HG03378 (cell line): ENCODE measurements around the gene PRR20A.
"Not testable (repeated sequence)": the region's sequence is repeated elsewhere in the genome, so short reads cannot be mapped to it uniquely, and the experiment has no call there.

Experiments
- ATAC-seq: cut with Tn5 transposase; IDR thresholded peaks from one replicate; pipeline ENCODE4 v1.9.1; 2021; ENCODE audit warnings: mild to moderate bottlenecking, moderate library complexity; ENCODE audit not compliant: unreplicated experiment

Gene PRR20A

DNA sequence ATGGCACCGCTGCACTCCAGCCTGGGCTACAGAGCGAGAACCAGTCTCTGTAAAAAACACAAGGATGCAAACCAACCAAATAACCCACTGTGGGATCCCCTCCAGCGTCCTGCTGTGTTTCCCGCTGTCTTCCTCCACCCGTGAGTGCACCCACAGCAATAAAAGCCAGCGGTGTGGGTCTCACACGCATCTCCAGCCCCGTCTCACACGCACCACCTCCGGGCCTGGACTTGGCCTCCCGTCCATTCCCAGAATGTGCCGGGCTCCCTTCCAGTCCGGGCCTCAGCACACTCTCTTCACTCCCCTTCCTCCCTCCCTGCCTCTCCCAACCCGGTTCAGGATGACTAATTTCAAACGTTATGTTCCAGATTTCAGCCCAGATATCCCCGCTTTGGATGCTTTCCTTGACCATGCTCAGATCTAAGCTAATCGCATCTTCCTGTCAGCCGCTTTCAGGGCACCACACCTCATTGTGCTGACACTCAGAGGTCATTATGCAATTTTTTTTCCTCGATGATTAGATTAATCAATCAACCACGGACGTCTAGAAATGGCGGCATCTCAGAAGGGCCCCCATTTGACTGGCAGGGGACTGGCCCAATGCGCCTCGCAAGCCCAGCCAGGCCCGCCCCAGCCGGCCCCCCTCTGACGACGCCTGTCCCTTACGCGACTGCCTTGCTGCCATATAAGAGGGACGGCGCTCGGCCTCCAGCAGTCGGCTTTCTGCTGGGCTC lies at the start of gene PRR20A:
Gene PRR20A (plus strand): TSS at position 684 of the 734 bp plus-strand sequence. CDS start 387 bp downstream, outside the sequence.
- ATAC-seq: not testable (repeated sequence)

DNA sequence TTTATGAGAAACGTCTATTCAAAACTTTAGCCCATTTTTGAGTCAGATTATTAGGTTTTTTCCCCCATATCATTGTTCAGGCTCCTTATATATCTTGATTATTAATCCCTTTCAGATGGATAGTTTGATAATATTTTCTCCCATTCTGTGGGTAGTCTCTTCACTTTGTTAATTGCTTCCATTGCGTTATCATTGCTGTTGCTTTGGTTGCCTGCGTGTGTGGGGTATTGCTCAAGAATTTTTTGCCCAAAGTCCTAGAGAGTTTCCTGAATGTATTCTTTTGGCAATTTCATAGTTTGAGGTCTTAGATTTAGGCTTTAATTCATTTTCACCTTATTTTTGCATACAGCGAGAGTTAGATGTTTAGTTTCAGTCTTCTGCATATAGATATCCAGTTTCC lies 25.8 kb upstream of the PRR20A start:
- ATAC-seq: no peak

- ATAC-seq: no peak
Measured at GRCh38 chr13:57123681-57124080, 17.0 kb upstream of the PRR20A start.

- no peak for ATAC-seq
Measured at GRCh38 chr13:57128909-57129308, 11.8 kb upstream of the PRR20A start.

DNA sequence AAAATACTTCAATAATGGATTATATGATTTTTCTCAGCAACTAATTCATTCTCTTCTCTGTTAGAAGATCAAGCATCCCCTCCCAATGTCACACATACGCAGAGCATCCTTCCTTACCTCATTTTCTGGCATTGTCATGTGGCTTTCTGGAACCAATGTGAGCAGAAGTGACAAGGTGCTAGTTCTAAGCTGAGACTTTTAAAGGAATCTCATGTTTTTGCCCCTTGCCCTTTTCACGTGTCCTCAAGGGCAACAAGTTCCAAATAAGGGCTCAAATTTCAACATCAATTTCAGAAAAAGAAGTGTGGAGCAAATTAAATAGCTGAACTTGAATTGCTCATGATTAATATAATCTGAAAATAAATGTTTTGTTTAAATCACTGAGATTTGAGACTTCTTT lies 4.6 kb upstream of the PRR20A start:
- no peak for ATAC-seq

DNA sequence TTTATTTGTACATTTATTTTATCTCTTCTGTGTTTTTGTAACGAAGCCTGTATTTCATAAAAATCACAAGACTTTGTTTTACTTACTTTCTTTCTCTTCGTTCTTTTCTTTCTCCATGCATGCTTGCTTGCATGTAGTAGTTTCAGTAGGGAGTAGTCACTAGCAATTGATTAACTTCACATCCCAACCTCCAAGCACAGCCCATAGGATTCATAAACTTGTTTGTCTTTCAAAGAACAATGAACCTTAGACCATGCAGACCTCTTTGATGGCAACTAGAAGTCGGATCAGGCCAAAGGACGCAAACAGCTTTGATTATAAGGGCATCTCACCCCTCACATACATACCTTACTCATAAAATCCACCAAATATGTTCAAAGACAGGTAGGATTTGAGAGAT lies 3.1 kb upstream of the PRR20A start:
- ATAC-seq: no peak

DNA sequence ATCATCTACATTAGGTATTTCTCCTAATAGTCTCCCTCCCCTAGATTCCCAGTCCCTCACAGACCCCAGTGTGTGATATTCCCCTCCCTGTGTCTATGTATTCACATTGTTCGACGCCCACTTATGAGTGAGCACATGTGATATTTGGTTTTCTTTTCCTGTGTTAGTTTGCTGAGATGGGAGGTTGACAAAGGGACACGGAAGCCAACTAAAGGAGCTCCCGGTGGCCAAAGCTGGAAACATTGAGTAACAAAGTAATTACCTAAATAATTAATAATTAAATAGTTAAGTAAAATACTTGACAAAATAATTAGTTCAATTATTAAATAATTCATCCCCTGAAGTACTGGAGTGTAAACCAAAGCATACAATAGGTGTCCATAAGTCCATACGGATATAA lies 1.7 kb upstream of the PRR20A start:
- ATAC-seq: no peak

- ATAC-seq: not testable (repeated sequence)
Measured at GRCh38 chr13:57139781-57140180, 937 bp upstream of the PRR20A start.

DNA sequence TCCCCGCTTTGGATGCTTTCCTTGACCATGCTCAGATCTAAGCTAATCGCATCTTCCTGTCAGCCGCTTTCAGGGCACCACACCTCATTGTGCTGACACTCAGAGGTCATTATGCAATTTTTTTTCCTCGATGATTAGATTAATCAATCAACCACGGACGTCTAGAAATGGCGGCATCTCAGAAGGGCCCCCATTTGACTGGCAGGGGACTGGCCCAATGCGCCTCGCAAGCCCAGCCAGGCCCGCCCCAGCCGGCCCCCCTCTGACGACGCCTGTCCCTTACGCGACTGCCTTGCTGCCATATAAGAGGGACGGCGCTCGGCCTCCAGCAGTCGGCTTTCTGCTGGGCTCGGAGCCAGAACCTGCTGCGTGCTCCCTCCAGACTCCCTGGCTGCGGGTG lies 6.5 kb downstream of the PRR20A start, which contains the start of gene PRR20B:
Gene PRR20B (plus strand): TSS at position 301 of the 400 bp plus-strand sequence. CDS start 387 bp downstream, outside the sequence.
- ATAC-seq: not testable (repeated sequence)

DNA sequence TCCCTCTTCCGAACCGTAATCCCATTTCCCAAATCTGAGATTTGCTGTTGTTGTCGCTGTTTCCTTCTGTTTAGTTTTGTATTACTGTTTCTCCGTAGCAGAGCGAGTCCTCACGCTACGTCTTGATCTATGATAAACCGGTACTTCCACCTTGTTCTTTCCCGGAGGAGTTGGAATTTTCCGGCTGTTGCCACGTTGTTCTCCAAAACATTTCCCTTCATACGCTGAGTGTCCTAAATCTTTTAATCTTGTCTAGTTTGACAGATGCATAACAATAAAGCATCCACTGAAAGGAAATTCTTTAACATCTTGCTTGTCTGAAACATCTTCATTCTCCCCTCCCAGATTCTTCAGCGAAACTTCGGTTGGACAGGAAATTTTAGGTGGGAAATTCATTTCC lies 7.4 kb downstream of the PRR20A start:
- not testable (repeated sequence) for ATAC-seq

GRCh38 chr13:57153761-57154160 lies 13.0 kb downstream of the PRR20A start, which contains the start of gene PRR20C:
Gene PRR20C, plus strand, starts transcription at chr13:57154061. Its CDS starts 387 bp downstream, at chr13:57154448.
- ATAC-seq: not testable (repeated sequence)

- ATAC-seq: not testable (repeated sequence)
Measured at GRCh38 chr13:57160332-57160731, 19.6 kb downstream of the PRR20A start, which contains the start of gene PRR20D. Gene PRR20D, plus strand, starts transcription at chr13:57160632. Its CDS starts 387 bp downstream, at chr13:57161019.

GRCh38 chr13:57166897-57167296 lies 26.2 kb downstream of the PRR20A start, which contains the start of gene PRR20E:
Gene PRR20E, plus strand, starts transcription at chr13:57167197. Its CDS starts 387 bp downstream, at chr13:57167584.
- not testable (repeated sequence) for ATAC-seq

DNA sequence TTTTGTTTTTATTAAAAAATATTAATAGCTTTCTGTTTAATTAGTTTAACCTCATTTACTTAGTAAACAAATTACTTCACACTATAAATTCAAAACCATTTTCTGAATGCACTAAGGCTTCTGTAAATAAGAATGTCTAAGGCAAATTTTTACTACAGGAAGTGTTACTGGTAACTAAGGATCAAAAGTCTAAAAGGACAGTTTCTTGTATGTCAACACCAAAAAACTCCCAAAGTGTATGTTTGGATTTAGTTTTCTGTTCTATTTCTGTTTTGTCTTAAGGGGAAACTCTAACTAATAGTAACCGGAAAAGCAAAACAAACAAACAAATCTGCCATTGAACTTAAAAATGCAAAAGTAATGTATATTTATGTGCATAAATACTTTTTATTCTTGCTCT lies 50.9 kb downstream of the PRR20A start:
- no peak for ATAC-seq
